Epithelial cell of prostate (primary cell): Measurements from ENCODE around the gene BTBD9.

Experiments
- DNase-seq: peaks from one replicate; pipeline ENCODE4 v3.0.0-alpha.2; 2011; ENCODE audit warnings: low read depth, low spot score
- H3K27ac ChIP-seq: fragments of 450-650 bp; 2 replicates; pipeline ENCODE4 v1.5.1; 2017; ENCODE audit warnings: mild to moderate bottlenecking

BTBD9 gene

DNA sequence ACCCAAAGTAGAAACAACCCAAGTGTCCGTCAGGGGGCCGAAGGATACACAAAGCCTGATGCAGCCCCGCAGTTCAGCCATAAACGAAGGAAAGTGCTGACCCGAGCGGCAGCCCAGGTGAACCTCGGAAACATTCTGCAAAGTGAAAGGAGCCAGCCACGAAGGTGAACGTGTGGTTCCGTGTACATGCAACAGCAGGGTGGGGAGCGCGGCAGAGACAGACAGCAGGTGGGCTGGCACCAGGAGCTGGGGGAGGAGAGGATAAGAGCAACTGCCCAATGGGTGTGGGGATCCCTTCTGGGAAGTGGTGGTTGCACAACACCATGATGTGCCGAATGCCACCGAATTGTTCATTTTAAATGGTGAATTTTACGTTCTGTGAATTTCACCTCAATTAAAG lies 478.4 kb downstream of the BTBD9 start:
- no peak overlapping the region for H3K27ac ChIP-seq
- DNase-seq, result no peak

DNA sequence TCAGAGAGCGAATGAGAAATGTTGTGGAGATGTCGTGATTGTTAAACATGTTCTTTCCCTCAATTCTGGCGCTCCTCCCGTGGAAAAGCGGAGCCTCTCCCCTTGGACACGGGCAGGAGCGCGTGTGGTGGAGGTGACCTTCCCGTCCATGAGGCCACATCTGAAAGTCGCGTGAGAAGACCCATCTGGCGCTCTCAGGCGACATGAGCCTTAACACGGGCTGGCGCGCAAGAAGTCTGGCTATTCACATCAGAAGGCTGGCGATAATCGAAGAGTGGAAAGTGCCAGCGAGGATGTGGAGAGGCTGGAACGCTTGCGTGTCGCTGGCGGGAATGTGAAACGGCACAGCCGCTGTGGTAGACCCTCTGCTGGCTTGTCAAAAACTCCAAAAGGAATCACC lies 478.9 kb downstream of the BTBD9 start:
- no peak for DNase-seq
- no peak overlapping the region for H3K27ac ChIP-seq

DNA sequence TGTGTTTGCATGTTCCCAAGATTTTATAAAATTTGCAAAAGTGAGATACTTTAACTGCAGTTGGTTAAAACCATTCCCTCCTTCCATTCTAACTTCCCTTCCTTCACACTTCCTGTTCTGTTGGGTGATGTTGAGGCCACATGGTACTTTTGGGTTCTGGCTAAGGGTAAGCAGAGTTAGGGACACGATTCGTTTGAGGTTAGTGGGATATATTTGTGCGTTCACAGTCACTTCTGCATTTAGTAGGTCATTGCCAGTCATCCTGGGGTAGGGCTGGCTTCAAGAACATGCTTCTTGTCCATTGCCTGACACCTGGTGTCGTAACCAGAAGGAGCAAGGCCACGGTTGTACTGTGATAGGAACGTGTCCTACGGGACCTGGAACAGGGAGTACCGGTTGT lies 480.1 kb downstream of the BTBD9 start:
- no peak for DNase-seq
- H3K27ac ChIP-seq, result no peak overlapping the region

DNA sequence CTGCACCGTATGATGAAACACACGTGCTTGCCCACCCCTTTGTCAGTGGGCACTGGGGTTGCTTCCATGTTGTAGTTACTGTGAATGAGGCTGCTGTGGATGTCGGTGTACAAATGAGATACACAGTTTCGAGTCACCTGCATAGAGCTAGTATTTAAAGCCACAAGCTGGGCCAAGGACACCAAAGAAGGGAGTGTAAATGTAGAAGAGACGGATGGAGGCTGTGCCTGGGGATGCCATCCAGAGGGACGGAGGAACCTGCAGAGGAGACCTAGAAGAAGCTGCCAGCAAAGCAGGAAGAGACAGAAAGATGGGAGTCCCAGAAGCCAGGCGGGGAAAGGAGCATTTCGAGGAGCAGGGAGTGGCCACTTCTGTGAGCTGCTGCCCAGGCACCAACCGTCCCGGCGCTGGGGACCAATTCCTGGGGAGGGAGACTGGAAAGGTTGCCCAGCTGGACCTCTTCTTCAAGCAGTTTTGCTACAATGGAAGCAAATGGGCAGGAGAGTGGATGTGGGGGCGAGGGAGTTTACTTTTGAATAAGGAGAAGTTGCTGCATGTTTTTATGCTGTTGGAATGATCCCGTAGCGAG lies 480.9 kb downstream of the BTBD9 start:
- no peak for DNase-seq
- no peak overlapping the region for H3K27ac ChIP-seq

DNA sequence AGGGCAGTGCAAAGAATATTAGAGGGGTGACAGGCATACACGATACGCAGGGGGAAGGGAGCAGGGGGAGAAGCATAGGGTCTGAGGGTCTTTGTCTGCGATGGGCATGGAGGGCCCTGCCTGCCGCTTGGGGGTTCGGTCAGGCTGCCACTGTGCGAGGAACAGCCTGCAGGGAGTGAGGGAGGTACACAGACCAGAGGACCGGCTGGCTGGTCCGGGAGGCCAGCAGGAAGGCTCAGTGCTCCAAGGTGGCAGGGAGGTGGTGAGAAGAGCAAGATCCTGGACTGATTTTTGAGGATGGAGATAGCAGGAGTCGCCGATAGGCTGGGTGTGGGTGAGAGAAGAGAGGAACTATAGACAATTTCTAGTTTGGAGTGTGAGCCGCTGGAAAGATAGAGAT lies 481.8 kb downstream of the BTBD9 start:
- no peak overlapping the region for H3K27ac ChIP-seq
- DNase-seq, result no peak

DNA sequence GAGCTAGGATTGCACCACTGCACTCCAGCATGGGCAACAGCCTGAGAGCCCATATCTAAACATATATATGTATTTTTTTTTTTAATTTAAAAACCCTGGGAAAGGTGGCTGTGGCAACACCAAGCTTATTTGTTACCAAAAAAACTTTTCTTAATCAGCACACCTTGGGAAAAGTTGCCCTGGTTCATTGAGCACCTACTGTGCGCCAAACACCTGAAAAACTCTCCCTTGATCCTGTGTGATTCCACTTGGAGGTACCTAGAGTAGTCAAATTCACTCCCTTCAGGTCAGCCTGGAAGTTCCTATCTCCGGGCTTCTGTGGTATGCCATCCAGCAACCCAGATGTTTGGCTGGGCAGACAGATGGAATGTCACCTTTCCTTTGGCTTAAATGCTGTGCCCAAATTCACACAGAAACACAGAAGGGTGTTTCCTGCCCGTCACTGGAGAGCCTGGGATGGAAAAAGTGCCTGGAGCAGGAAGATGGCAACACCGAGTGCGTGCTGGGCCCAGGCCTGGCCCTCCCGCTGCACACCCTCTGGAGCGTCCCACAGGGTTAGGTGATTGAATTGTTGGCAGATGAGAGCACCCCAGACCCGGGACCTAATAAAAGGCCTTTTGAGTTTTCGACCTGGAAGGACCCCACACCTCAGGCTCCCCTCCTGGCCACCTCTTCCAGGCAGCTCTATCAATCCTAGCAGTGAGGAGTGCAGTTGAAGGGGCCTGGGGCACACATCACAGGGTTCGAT lies 482.7 kb downstream of the BTBD9 start:
- no peak for DNase-seq
- H3K27ac ChIP-seq, result no peak overlapping the region

DNA sequence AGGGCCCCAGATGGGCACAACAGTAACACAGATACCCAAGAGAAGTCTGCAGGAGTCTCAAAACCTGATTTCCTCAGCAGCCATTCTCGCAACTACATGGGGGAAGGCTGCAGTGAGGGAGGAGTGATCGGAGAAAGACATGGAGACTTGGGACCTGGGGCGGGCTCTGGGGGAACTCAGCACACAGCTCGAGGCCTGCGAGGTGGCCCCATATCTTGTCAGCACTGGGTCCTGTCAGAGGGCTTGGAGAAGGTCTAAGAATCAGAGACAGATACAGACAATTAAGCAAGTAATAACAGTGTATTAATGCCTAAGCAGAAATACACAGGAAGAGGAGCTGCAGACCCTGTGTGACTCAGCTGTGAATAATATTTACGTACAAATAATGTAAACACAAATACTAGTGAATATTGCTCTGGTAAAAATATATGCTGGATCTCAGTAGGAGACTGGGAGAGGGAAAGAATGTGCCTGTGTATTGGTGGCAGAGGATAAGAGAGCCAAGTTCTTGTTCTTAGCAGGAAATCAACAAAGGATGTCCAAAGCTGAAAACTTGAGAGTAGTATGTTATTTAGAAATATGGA lies 484.0 kb downstream of the BTBD9 start:
- no peak overlapping the region for H3K27ac ChIP-seq
- DNase-seq, result no peak

DNA sequence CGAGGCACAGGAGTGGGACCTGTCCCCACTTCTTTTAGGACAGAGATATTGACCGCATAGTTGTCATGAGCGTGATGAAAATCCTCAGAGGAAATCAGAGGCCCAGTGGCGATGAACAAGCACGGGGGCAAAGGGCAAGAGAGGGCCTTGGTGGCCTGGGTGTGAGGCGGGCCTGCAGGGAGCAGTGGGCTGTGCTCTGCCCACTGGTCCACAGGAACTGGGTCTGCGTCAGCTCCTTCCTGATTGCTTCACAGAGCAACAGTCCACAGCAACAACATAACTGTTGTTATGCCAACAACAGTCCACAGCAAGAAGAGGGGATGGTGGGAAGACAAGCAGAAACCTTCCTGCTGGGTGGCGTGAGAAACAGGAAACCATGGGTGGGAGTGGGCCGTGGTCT lies 484.6 kb downstream of the BTBD9 start:
- no peak for DNase-seq
- no peak overlapping the region for H3K27ac ChIP-seq

DNA sequence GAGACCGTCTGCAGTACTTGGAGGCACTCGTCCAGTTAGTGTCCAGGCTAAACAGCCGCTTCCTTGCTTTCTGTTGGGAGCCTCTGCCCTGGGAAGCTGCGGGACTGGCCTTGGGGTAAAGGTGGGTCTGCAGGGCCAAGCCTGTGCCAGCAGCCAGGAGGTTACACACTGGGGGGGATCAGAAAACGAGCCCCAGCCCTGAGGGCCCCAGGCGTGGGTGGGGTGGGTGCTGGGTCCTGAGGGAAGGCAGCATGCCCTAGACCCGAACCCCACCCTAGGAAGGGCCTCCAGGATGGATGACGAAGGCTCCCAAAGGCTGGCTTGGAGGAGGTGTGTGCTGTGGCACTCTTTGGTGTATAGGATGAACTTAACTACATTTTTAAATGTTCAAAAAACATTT lies 485.0 kb downstream of the BTBD9 start:
- no peak overlapping the region for H3K27ac ChIP-seq

DNA sequence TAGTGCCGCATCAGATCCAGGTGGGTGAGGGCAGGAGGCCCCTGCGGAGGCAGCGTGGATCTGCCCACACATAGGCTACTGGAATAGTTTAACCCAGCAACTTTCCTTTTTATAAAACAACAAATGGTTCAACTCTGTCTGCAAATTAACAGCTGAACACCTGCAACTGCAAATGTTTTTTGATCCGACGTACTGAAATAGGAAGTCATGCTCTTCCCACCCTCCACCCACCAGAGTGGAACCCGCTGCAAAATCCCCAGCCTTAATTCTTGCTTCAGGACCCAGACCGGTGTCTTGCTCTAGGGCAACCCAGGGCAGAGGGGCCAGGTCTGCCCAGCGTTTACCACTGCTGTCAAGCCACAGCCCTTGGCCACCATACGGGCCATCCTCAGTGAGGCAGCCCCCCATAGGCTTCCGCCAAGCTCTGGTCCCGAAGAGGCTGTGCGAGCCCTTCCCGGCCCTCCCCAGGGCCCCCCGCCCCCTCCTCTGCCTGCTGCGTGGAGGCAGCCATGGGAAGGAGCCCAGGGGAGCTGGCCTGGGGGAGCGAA lies 485.9 kb downstream of the BTBD9 start:
- H3K27ac ChIP-seq, result no peak overlapping the region
- no peak for DNase-seq

More for the DNA sequence above, 485.0 kb downstream of the BTBD9 start:
- DNase-seq, result no peak

DNA sequence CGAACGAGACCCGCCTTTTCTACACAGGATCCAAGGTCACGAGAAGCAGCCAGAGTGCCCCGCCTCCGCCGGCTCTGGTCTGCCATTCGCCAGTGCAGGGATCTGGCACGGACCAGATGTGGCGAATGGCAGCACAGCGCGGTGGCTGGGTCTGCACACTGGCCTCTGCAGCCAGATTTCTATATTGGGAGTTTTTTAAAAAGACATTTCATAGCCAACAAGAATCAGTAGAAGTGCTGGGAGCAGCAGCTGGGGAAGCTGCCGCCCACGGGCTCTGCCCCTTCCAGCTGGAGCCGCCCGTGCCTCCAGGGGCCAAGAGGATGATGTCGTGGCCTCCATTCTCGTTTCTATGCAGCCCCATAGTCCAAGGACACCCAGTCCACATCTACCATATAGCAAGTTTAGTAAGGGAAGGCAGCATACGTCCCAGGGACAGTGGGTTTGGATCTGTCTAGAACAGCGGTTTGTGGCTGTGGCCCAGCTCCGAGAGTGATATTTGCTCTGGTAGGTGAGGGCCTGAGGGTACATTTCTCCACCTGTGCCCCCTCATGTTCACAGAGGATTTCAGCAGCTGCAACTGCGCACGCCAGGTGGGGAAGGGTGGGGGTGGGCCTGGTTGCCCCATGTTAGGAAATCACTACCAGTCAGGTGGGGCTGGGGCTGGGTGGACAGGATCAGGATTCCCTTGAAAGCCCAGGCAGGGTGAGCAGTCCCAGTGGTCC lies 486.5 kb downstream of the BTBD9 start:
- H3K27ac ChIP-seq, result no peak overlapping the region
- no peak for DNase-seq

DNA sequence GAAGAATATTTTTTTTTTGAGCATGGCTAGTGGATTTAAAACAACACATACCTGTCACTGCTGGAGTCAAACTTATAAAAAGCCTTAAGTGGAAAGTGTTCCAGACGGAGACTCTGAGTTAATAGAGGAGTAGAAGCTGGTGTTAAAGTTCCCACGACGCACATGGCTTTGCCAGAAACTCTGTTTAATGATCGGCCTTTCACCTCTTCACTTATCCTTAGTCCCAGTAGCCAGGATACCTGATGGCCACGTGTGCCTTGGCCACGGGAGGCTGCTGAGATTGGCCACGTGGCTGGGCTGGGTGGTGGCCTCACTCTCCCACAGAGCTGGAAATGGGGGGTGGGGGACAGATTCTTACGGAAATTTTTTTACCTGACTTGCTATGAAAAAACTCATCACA lies 487.1 kb downstream of the BTBD9 start:
- DNase-seq, result no peak
- no peak overlapping the region for H3K27ac ChIP-seq

DNA sequence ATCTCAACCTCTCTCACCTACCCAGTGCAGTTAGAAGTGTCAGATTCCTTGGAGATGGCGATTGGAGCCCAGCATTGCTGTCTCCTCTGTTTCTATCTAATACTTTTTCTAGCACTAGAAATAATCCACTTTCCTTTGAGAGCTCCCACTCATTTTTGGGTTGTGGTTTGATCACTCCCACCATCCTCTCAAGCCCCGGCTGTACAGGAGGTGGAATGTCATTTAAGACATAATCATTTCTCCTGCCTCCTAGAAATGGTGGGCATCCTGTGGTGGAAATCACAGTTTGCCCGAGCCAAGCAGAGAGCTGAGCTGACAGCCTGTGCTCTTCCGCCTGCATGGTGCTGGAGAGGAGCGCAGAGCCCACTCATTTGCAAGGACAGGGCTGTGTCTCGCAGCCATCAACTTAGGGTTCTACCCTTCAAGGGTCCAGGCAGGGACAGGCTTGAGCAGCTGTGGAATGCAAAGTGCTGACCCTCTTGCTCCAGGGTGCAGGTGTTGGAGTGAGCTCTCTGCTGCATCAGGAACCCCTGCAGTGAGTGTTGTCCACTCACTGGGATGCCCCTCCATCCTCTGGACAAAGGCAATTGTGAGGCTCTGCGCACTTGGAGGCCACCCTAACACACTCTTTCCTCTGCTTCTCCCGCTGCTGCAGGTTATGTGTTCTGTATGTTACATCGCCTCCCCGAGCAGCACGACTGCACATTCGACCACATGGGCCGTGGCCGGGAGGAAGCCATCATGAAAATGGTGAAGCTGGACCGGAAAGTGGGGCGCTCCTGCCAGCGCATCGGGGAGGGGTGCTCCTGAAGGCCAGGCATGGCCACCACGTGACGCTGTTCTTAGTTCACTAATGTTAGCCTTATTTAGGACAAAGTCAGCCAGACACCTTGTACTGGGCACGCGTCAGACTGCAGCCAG lies 487.9 kb downstream of the BTBD9 start:
- no peak overlapping the region for H3K27ac ChIP-seq
- no peak for DNase-seq

DNA sequence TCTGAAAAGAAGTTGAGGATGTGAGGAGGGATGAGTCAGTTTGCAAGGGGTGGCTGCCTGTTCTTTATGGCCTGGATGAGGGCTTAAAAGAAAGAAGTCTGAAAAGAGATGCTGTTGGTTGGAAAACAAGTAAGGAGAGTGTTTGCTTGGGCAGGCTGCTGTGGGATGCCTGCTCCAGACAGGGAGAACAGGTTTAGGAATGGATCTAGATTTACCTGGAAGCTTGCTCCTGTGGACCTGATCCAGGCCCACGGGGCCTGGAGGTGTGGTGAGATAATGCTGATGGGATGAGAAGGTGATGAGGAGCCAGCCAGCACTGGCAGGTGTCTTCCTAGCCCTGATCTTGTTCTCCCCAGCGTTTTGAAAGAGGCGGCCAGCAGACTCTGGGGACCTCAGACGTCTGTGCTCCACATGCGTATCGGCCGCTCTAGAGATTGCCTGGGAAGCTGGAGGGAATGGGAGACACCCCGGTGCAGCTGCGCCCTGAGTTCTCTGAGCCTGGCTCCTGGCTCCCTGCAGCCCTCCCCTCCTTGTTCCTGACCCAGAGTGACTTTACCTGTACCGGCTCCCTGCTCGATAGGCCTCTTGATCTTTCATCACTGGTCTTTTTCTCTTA lies 488.9 kb downstream of the BTBD9 start:
- DNase-seq, result no peak
- no peak overlapping the region for H3K27ac ChIP-seq

DNA sequence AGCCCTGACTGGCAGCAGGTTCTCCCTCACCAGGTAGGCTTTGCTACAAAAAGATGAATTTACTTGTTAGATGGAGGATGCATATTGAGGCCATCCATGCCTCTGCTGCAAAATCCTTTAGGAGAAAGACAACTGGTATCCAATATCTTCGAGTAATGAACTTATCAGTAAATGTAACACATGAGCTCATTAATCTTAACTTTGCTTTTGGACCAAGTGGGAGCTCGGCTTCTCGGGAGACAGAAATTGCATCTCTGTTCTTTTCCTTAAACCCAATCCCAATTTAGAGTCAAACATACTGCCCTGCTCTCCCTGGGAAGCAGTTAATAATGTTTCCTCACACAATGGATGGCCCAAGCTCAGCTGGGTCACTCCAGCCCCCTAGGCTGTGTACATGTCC lies 489.7 kb downstream of the BTBD9 start:
- no peak overlapping the region for H3K27ac ChIP-seq
- no peak for DNase-seq

DNA sequence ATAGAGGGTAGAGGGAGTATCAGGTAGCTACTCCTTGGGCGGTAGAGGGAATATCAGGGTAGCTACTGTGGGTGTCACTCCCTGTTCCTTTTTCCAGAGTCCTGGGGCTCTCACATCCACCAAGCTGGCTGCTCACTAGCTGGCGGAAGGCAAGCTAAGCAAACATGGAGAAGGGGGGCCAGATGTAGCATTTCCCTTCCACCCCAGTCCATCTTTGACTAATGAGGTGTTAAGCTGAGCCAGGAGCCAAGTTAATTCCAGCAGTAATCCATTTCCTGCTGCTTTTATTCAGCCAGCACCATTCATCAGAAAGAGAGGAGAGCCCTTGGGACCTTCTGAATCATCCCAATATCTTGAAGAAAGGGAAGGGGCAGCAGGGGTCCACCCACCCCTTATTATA lies 490.2 kb downstream of the BTBD9 start:
- H3K27ac ChIP-seq, result no peak overlapping the region
- DNase-seq, result no peak

DNA sequence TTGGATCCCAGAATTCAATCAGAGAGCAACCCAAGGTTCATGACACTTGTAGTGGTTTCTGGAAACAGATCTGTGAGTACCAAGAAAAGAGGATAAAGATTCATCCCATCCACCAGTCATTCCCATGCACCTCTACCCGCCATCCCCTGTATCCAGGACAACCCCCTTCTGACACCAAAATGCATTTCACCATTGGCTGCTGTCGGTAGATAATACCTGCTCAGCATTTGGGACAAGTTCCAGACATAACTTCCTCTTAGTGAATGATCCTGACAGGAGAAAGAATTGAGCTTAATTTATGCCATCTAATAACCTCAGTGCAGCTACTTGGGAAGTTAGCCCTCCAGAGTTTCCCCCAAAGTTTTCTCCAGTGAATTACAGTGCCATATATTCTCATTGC lies 491.1 kb downstream of the BTBD9 start:
- H3K27ac ChIP-seq, result no peak overlapping the region
- no peak for DNase-seq

DNA sequence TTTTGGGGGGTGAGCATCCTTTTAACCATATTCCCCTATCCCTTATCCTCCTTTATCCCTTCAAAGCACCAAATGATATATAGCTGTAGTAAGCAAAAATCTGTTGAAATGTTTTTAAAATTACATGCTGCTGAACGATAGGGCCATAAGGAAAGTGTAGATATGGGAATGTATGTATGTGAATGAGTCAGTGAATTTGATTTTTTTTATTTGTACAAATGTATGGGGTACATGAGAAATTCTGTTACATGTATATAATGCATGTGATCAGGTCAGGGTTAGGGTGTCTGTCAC lies 493.0 kb downstream of the BTBD9 start:
- no peak for DNase-seq
- H3K27ac ChIP-seq, result no peak overlapping the region

DNA sequence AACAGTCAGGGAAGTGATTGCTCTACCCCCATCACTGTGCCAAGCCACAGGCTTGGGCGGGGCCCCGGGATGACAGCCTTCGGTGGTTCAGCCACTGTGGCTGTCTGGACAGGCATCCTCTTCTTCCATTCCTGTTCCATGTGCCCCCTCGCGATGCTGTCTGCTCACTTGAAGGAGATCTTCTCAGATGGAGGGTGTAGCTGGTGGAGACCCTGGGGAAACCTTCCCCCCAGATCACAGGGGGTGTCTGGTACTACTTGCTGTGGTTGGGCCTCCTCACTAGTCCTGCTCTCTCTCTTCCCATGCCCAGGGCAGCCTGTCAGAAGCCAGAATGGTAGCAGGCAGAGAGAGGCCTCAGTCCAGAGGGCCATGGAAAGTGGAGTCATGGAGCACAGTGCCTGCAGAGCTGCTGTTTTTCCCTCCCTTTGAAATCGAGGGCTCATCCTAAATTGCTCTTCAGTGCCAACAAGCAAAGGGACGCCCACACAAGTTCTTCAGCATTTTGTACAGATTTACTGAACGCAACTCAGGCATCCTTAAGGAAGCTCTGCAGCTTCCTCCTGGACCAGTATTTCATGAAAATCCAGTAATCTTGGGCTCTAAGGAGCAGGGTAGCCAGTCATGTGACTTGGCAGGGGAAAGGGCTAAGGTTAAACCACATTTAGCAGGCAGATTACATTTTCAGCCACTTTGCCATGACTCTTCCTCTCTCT lies 493.6 kb downstream of the BTBD9 start:
- no peak overlapping the region for H3K27ac ChIP-seq
- no peak for DNase-seq
